Liver (tissue), 9 donors: ENCODE results near the gene H1-8. TPM values are rescaled to one million over a fixed set of nuclear protein-coding genes. Genes with fewer than 3 reads are reported as not detected.

Experiments
- DNase-seq: peaks from one replicate; pipeline ENCODE4 v3.0.0-alpha.2; 2017; ENCODE audit warnings: low spot score
- H3K27ac ChIP-seq, 2 donors: one replicate each; pipeline ENCODE4 v1.7.0; 2013; ENCODE audit warnings: inconsistent platforms in 2 of 2, low read length in 2 of 2, control low read depth in 1 of 2, low read depth in 1 of 2, mild to moderate bottlenecking in 1 of 2
- H3K27me3 ChIP-seq, 4 donors: one replicate each; pipeline versions ENCODE4 v1.6.1 to v1.7.0; 2013; ENCODE audit warnings: low read length in 3 of 4, inconsistent platforms in 1 of 4, mild to moderate bottlenecking in 1 of 4, moderate library complexity in 1 of 4; ENCODE audit not compliant: control insufficient read depth in 4 of 4, insufficient read depth in 4 of 4
- H3K36me3 ChIP-seq, 4 donors: one replicate each; pipeline versions ENCODE4 v1.6.1 to v1.7.0; 2013; ENCODE audit warnings: low read length in 3 of 4, mild to moderate bottlenecking in 3 of 4, low read depth in 1 of 4, moderate library complexity in 1 of 4; ENCODE audit not compliant: control insufficient read depth in 4 of 4, insufficient read depth in 3 of 4
- H3K4me1 ChIP-seq, 4 donors: one replicate each; pipeline versions ENCODE4 v1.6.1 to v1.7.0; 2013; ENCODE audit warnings: low read length in 3 of 4, mild to moderate bottlenecking in 3 of 4, moderate library complexity in 1 of 4; ENCODE audit not compliant: control insufficient read depth in 4 of 4, insufficient read depth in 4 of 4
- H3K4me3 ChIP-seq, 3 donors: one replicate each; pipeline versions ENCODE4 v1.6.1 to v1.7.0; 2013; ENCODE audit warnings: low read length in 3 of 3, control low read depth in 1 of 3, low read depth in 1 of 3, mild to moderate bottlenecking in 1 of 3
- H3K9ac ChIP-seq, 2 donors: one replicate each; pipeline ENCODE4 v1.7.0; 2013; ENCODE audit warnings: low read length in 2 of 2, mild to moderate bottlenecking in 2 of 2, moderate library complexity in 2 of 2, control low read depth in 1 of 2, low read depth in 1 of 2
- H3K9me3 ChIP-seq, 4 donors: one replicate each; pipeline versions ENCODE4 v1.6.1 to v1.7.0; 2013; ENCODE audit warnings: low read length in 3 of 4; ENCODE audit not compliant: control insufficient read depth in 4 of 4
- CTCF ChIP-seq: fragments of 150-350 bp; IDR thresholded peaks from 2 replicates; pipeline ENCODE4 v1.5.1; 2017; ENCODE audit warnings: improper control_type of control experiment, low read depth, low read length; ENCODE audit not compliant: missing input control
- EGR1 ChIP-seq, 2 donors: IDR thresholded peaks; 2 replicates each; pipeline ENCODE4 v1.6.1; 2016 to 2018; ENCODE audit warnings: antibody characterized with exemption in 2 of 2, low read depth in 2 of 2
- FOXA2 ChIP-seq: IDR thresholded peaks from 2 replicates; pipeline ENCODE4 v1.6.1; 2016; ENCODE audit warnings: antibody characterized with exemption
- GABPA ChIP-seq, 2 donors: IDR thresholded peaks in 1 of 2; conservative IDR thresholded peaks in 1 of 2; 2 replicates each; pipeline ENCODE4 v1.6.1; 2016; ENCODE audit warnings: antibody characterized with exemption in 2 of 2, mild to moderate bottlenecking in 1 of 2, moderate library complexity in 1 of 2
- HNF4A ChIP-seq, 2 donors: conservative IDR thresholded peaks; 2 replicates each; pipeline ENCODE4 v1.6.1; 2016; ENCODE audit warnings: antibody characterized with exemption in 2 of 2, mild to moderate bottlenecking in 2 of 2
- HNF4G ChIP-seq: IDR thresholded peaks from 2 replicates; pipeline ENCODE4 v1.6.1; 2016; ENCODE audit warnings: antibody characterized with exemption
- JUND ChIP-seq, 2 donors: IDR thresholded peaks; 2 replicates each; pipeline ENCODE4 v1.6.1; 2016; ENCODE audit warnings: antibody characterized with exemption in 2 of 2
- MAX ChIP-seq: IDR thresholded peaks from 2 replicates; pipeline ENCODE4 v1.6.1; 2016; ENCODE audit warnings: antibody characterized with exemption
- REST ChIP-seq: IDR thresholded peaks from 2 replicates; pipeline ENCODE4 v1.6.1; 2016; ENCODE audit warnings: antibody characterized with exemption, mild to moderate bottlenecking
- SP1 ChIP-seq: IDR thresholded peaks from 2 replicates; pipeline ENCODE4 v1.6.1; 2018; ENCODE audit warnings: antibody characterized with exemption, mild to moderate bottlenecking
- TAF1 ChIP-seq: conservative IDR thresholded peaks from 2 replicates; pipeline ENCODE4 v1.6.1; 2016; ENCODE audit warnings: antibody characterized with exemption, mild to moderate bottlenecking
- ZBTB33 ChIP-seq: IDR thresholded peaks from 2 replicates; pipeline ENCODE4 v1.6.1; 2016; ENCODE audit warnings: antibody characterized with exemption
- WGBS: extraction: QIAGEN DNeasy Blood & Tissue Kit; methylation state at CpG from one replicate; pipeline ENCODE4 v1.1.7; 2013; 5-methylcytosine and 5-hydroxymethylcytosine counted together
- polyA plus RNA-seq, 2 donors: library from polyadenylated mRNA; stranded (reverse) in 1 of 2; unstranded in 1 of 2; fragments of 200-250 nt in 1 of 2; fragments of >200 nt in 1 of 2; fragmentation: Nextera tagmentation in 1 of 2; extraction: Ambion mirVana in 1 of 2; gene quantifications; one replicate each; pipeline versions ENCODE4 v1.2.1 to v1.2.3, GENCODE V29; 2013 to 2015
- total RNA-seq, 2 donors: library from RNA; depleted of rRNA; stranded (reverse); fragments of >200 nt; gene quantifications; one replicate each; pipeline ENCODE4 v1.2.3, GENCODE V29; 2014
- donor health status: healthy.
- donor health status: healthy.
- donor health status: healthy.
- donor health status: healthy.
- donor health status: healthy.

The H1-8 gene
- total and polyA plus RNA-seq, 4 donors: not detected

GRCh38 chr3:129563850-129564535 lies 21.0 kb downstream of the H1-8 start:
- H3K4me1 ChIP-seq: no peaks in the 10 kb centered on the region
- no peak for TF ChIP-seq TAF1
- TF ChIP-seq EGR1 (IDR thresholded peaks at IDR 0.05; ENCODE audit: low read depth in 2 of 2): no peak
- TF ChIP-seq HNF4G: no peak
- TF ChIP-seq REST: no peak
- TF ChIP-seq JUND (IDR thresholded peaks at IDR 0.05): no peak
- TF ChIP-seq ZBTB33: no peak
- H3K27ac ChIP-seq: no peak overlapping the region
- no peak for DNase-seq
- 89% methylated on average over 8 of the region's 8 CpGs for whole genome bisulfite sequencing
- H3K27me3 ChIP-seq: no peaks in the 10 kb centered on the region
- H3K9ac ChIP-seq: no peak overlapping the region
- H3K36me3 ChIP-seq: peaks cover 0 to 3% (median under 1%) of the 10 kb centered on the region in 4 donors
- no peak overlapping the region for H3K4me3 ChIP-seq
- H3K9me3 ChIP-seq: no peaks in the 10 kb centered on the region

GRCh38 chr3:129564981-129565644 lies 22.1 kb downstream of the H1-8 start:
- no peak overlapping the region for H3K4me3 ChIP-seq
- peaks cover 0 to 3% (median under 1%) of the 10 kb centered on the region in 4 donors for H3K36me3 ChIP-seq
- no peaks in the 10 kb centered on the region for H3K9me3 ChIP-seq
- TF ChIP-seq REST (no peak), GABPA (IDR thresholded peaks at IDR 0.05 in 1 of 2, conservative IDR thresholded peaks at IDR 0.05 in 1 of 2) (no peak), CTCF (no peak), HNF4A (conservative IDR thresholded peaks at IDR 0.05) (no peak), MAX (no peak), EGR1 (IDR thresholded peaks at IDR 0.05; ENCODE audit: low read depth in 2 of 2) (no peak), FOXA2 (no peak), HNF4G (no peak), TAF1 (no peak), SP1 (no peak)
- 95% methylated on average over 21 of the region's 21 CpGs for WGBS
- no peaks in the 10 kb centered on the region for H3K27me3 ChIP-seq
- no peak overlapping the region for H3K27ac ChIP-seq
- DNase-seq: no peak
- no peaks in the 10 kb centered on the region for H3K4me1 ChIP-seq
- no peak overlapping the region for H3K9ac ChIP-seq
